ENCODE data around the gene NGF. TPM values are rescaled to one million over a fixed set of nuclear protein-coding genes. Genes with fewer than 3 reads are reported as not detected.
"Not testable (repeated sequence)": the region's sequence is repeated elsewhere in the genome, so short reads cannot be mapped to it uniquely, and the experiment has no call there.

NGF gene
- total RNA-seq, 1 donor from 2014 or later: 2.1 TPM

DNA sequence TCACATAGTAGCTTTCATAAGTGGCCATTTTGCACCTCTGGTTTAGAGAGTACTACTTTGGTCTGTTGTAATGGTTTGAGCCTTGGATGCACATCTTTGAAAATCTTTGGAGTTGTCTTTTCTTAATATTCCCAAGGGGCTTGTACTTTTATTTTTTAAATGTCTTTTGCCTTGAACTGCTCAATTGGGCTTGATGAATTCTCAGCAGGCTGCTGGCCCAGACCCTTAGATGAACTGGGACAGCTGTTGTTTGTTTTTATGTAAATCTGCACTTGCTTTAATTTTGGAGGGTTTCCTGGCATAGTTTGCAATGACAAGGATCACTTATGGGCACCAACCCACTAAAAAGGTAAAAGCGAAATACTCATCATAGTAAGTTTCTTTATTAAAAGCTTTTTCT is 24.9 kb downstream of the NGF start:
- intact Hi-C loops (cut with DNase I): no loop called here
- no peak for DNase-seq (ENCODE audit: low spot score)

DNA sequence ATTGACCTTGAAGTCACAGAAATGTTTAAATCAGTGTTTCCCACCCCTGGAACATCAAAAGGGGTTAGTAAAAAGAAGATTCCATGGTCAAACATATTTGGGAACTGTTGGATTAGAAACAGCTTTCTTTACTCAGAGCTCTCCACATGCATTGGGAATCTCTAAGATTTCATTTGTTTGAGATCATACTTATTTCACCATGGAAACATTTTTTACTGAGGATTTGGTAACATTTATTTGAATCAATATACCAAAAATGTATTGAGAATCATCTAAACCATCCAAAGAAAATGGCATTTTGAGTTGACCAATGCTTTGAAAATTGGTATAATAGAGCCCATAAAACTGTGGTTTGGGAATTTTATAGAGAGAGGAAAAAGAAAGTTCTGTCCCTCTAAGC is 25.3 kb downstream of the NGF start:
- intact Hi-C loops (cut with DNase I): no loop called here
- DNase-seq (ENCODE audit: low spot score): no peak

DNA sequence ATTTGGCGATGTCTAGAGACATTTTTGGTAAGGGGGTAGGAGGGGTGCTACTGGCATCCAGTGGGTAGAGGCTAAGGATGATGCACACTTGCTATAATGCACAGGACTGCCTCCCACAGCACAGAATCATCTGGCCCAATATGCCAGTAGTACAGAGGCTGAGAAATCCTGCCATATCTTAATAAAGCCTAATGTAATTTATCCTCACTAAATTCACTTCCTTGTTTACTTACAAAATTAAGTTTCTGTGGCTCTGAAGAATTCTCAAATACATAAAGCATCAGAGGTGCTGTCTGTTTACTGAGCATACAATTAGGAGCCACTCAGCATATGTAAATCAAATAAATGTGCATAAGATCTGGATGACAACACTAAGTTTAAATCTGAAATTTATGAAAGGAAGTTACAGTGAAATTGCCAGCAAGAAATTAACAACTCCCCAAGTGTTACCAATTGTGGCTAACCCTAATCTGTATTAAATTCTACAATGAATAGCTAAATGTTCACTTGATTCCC is 26.5 kb downstream of the NGF start:
- DNase-seq (ENCODE audit: low spot score): no peak
- intact Hi-C loops (cut with DNase I): no loop called here

DNA sequence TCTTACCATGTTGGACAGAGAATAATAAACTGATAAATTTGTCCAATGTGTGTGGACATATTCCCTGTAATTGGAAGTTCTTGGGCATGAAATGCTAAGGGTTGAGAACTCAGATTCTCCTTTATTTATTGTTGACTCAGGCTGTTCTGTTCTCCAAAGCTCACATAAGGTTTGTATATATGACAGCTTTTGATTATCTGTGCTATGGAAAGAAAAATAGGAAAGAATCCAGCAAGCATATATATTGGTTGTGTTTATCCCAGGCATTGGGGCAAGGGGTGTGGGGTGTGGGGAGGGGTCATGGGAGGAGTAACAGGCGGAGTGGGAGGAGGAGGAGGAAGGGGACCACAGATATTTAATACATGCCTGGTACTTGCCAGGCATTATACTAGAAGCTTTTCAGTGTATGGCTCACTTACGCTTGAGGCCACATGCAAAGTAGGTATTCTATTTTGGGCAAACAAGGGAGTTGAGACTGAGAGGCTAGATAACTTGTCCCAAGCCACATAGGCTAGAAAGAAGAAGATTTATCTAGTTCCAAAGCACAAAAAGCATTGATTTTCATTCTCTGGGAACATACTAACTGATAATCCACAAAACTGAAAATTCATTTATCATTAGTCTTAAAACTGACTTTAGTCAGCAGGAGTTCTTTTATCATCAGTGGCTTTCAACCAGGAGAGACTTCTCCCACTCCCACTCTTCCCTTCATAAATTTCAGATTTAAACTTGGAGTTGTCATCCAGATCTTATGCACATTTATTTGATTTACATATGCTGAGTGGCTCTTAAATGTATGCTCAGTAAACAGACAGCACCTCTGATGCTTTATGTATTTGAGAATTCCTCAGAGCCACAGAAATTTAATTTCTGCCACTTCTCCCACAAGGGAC is 27.2 kb downstream of the NGF start:
- DNase-seq (ENCODE audit: low spot score): no peak
- intact Hi-C loops (cut with DNase I): no loop called here

DNA sequence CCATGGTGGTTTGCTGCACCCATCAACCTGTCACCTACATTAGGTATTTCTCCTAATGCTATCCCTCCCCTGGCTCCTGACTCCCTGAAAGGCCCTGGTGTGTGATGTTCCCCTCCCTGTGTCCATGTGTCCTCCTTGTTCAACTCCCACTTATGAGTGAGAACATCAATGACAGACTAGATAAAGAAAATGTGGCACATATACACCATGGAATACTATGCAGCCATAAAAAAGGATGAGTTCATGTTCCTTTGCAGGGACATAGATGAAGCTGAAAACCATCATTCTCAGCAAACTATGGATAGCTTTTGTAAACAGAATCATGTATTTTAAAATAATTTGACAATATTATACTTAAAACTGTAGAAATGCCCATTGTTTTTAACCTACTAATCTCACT is 28.5 kb downstream of the NGF start:
- intact Hi-C loops (cut with DNase I); DNase-seq (ENCODE audit: low spot score): not testable (repeated sequence)

DNA sequence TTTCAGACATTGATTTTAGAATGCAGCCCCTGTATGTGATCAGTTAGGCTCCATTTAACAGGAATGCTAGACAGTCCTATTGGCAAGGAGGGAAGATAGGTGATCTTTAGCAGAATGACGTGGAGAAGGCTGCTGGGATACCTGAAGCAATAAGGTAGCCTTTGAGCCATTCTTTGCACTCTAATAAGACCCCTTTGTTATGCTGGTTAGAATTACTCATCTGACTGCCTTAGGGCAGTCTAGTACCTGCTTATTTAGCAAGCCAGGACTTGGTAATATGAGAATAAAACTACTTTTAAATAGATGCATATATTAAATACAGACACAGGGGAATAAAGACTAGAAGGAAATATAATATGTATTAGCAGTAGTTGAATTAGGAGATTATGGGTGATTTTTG is 29.1 kb downstream of the NGF start:
- no peak for DNase-seq (ENCODE audit: low spot score)
- intact Hi-C loops (cut with DNase I): no loop called here

DNA sequence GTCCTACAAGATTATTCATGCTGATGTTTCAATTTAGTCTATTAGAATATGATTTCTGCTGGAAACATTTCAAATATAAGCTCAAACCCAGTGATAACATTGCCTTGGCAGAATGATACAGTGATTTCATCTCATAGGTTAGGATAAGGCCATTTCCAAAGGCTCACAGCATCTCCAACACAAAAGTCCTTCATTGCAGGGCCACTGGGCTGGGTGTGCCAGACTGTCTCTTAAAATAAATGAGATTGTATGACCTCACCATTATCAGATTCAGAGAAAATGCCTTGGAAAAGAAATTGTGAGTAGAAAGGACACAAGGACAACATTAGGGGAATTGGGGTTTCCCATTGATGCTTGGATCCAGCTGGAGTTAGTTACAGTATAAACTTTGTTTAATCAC is 30.4 kb downstream of the NGF start:
- intact Hi-C loops (cut with DNase I): no loop called here
- no peak for DNase-seq (ENCODE audit: low spot score)

DNA sequence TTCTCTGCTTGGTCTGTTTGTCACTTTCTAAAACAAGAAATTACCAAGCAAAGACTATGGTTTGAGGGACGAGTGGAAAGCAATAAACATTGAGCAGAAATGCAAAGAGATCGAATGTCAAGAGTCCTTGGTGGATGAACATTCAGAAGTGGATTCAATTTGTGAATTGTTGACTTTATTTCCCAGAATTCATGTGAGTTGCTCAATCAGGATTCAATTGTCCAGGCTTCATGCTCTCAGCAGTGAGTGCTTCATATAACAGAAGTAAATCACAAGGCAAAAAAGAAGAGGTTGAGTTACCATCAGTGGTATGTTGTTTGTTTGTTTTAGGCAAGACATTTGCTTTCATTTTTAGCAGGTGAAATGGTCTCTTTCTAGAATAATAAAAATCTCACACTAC is 31.9 kb downstream of the NGF start:
- DNase-seq (ENCODE audit: low spot score): no peak
- intact Hi-C loops (cut with DNase I): no loop called here

DNA sequence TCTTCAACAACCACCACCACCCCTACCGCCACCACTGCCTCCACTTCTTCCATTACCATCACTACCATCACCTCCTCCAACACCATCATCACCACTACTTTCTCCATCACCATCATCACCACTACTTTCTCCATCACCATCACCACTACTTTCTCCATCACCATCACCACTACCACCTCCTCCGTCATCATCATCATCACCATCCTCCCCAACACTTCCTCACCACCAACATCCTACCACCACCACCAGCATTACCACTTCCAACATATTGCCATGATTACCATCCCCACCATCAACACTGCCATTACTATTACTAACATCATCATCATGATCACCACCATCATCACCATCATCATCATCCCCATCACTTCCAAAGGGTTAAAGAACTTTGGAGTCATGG is 34.7 kb downstream of the NGF start:
- intact Hi-C loops (cut with DNase I): no loop called here
- DNase-seq (ENCODE audit: low spot score): no peak

DNA sequence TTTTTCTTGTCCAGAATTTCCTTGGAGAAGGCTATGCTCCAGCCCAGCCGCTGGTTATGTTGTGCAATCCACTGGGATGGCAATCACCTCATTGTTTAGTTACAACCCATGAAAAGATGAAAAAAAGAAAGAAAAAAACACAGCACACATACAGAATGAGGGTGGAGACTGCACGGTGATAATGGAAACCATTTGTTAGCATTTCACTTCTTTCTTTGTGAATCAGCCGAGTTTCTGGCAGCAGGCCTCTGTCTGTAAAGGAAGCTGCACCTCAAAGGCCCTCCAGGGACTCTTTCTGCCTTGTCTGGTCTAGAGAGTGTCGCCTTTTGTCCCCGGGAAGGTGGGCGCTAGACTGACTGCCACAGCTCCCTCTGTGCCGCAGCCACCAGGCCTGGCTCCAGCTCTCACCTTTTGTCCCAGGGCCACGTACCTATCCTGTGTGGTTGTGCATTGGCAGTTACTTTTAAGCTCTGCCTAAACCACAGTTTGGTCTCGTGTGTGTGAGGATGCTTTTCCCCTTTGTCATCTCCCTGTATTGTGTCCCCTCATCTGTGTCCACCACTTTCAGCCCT is 35.6 kb downstream of the NGF start:
- DNase-seq (ENCODE audit: low spot score): no peak
- intact Hi-C loops (cut with DNase I): no loop called here

DNA sequence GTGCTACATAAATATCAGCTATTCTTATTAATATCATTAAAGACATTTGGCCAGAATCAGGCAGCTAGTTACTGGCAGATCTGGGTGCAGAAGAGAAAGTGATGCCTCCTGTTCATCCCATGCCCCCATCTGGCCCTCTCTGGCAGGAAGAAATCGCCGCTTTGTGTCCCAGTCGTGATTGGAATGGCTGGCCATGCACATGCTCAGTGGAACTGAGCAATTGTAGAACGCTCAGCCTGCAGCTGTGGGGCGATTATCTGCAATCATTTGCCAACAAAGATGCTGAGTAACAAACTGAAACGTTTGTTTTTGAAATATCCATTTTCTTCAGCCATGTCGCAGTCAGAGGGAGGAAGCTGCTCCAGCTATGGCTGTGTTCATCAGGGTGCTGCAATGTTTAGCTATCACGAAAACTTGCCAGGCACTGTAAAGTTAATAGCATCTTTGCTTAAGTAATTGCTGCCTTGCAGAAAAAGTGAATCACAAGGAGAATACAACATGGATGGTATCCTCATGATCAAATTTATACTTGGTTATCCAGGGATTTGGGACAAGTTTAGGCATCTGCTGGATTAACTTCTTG is 36.5 kb downstream of the NGF start:
- intact Hi-C loops (cut with DNase I): no loop called here
- DNase-seq (ENCODE audit: low spot score): no peak

DNA sequence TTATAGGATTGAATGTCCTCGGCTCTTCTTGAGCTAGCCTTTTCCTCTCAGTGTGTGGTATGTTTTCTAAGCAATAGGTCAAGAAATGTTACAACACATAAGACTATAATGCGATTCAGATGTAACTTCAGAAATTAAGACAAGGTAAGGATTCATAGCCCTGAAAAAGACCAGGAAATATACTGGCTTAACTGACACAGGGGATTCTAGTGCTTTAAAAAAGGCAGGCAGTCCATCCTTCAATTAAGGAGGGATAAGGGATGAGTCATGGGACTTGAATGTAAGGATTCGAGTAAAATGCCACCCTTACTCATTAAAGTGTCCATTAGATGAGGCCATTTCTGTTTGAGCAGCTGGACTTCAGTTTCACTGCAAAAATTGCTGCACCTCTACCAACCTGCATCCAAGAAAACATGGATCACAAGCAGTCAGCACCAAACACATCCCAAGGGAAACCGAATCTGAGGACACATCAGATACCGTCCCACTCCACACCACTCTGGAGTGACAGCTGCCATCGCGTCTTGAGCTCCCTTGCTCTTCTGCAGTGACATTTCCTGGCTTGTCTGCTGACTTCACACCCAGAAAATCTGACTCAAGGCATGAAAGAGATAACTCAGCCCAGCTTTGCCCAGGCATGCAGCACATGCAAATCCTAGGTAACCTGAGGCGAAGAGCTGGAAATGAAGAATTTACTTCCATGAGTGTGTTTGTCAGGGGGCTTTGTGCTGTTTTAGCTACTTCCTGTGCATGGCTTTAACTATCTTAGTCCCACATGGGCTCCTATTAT is 37.8 kb downstream of the NGF start:
- DNase-seq (ENCODE audit: low spot score): no peak

DNA sequence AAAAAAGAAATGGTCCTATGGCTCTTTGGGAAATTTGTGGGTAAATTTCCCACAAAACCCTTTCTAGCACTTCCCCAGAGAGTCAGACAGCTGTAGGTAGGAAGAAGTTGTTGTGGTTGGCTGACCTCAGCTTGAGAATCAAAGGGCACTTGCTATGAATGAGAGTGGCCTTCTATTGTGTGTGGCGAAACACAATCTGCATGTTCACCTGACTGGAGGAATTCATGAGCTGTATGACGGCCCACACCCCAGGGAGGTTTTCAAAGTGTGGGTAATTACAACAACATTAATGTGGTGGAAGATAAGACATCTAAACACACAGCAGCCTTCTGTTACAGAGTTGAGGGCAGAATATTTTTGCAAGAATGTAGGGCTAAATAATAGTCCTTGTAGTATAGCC is 38.8 kb downstream of the NGF start:
- no peak for DNase-seq (ENCODE audit: low spot score)
- intact Hi-C loops (cut with DNase I): no loop called here

More for the DNA sequence above, 37.8 kb downstream of the NGF start:
- intact Hi-C loops (cut with DNase I): no loop called here

DNA sequence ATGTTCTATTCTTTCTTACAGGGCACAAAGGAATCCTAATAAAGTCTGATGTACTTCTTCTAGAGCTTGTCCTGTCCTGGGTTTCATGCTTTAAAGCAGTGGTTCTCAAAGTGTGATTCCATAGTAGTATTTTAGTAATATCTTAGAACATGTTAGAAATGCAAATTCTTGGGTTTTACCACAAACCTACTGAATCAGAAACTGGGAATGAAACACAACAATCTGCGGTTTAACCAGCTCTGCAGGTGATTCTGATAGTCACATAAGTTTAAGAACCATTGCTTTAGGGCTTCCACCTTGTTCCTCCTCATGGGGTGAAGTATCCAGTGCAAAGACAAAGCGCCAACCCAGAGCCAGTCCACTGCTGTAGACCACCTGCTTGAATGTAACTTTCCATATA is 41.1 kb downstream of the NGF start:
- DNase-seq (ENCODE audit: low spot score): no peak
- intact Hi-C loops (cut with DNase I): no loop called here

DNA sequence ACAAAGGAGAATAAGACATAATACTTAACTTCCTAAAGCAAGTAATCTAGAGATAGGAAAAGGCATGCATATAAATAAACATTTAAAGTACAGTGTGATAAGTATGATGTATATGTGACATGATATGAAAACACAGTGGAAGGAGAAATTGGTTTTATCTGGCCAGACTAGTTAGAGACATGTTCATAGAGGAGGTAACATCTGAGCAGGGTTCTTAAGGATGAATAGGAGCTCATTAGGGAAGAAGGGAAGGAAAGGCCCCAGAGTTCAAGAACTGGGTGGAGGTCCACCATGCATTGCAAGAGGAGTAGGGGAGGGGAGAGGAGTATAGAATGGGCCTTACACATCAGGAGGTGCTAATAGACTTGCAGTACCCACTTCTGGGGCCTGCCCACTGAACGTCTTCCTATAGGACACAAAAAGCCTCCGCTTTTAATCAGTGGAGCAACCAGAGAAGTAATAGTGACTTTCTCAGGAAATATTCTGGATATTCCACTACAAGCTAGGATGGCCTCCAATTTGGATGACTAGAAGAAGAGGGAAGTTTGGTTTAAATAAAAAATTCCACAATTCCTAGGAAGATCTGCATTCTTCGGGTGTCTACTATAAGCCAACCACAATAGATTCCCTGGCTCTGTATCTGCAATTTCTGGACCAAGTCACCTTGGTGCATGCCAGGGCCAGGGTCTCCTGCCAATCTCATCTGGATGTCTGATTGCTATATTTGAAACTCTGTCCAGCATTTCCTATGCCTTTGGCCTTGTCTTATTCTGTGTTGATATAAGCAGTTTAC is 41.9 kb downstream of the NGF start:
- DNase-seq (ENCODE audit: low spot score): no peak
- intact Hi-C loops (cut with DNase I): no loop called here

DNA sequence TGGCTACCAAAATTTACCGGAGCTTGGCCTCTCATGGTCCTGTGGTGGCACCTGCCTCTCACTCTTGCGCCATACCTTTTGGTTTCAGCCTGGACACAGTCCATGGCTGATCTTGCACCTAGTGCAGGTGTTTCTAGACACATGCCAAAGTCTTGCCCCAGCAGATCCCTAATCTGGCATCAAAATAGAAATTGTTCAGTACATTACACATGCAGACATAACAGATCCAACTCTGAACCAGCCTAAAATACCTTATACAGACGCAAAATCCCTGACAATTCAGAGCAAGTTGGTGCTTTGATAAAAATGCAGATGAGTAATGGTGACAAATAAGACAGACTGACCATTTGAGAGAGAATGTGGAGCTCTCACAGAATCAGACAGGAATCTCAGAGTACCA is 44.1 kb downstream of the NGF start:
- intact Hi-C loops (cut with DNase I): no loop called here
- DNase-seq (ENCODE audit: low spot score): no peak

DNA sequence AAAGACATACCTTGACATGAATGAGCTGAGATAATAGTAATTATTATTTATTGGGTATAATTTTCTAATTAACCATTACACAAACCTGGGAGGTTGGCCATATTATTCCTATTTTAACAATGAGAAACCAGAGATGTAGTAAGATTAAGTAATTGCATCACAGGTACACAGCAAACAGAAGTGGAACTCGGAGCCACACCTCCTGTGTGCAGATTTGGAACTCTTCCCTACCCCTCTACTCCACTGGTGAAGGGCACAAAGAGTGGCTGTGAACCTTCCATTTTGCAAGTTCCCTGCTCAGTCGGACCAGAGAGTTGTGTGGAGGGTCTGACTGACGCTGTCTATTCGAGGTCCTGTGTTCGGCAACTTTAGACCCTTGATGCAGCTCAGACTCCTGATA is 45.0 kb downstream of the NGF start:
- DNase-seq (ENCODE audit: low spot score): no peak
- intact Hi-C loops (cut with DNase I): no loop called here

DNA sequence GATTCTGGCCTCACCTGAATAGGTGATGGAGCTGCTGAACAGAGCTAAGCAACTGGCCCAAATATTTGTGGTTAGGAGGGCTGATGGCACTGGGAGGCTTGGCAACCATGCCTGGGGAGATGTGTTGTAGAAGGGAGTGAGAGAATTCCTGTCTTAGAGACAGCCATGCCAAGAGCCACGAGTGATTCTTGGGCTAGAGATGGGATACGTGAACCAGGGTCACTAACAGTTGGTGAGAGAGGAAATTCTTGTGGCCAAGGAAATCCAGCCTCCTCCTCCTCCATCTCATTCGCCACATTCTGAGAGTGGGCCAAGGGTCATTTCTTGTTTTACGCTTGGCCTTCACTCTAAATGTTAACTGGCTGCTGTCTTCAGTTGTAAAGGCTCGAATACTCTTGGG is 46.3 kb downstream of the NGF start:
- no peak for DNase-seq (ENCODE audit: low spot score)
- intact Hi-C loops (cut with DNase I): no loop called here

DNA sequence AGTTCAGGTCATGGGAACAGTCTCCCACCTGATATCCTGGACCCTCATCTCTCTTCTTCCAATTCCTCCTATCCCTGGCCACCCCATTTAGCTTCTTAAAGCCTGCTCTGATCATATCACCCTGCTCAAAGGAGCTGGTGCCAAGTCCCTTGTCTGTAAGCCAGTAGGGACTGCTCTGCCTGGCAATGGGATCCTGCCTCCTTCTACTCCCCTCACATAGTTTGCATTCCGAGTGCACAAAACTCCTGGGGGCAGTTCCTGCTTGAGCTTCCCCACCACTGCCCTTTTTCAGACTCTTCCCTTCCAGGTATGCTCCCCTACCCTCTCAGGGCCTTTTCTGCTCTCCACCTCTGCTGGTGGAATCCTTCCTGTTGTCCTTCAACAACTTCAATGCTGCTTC is 48.1 kb downstream of the NGF start:
- no peak for DNase-seq (ENCODE audit: low spot score)

More for the DNA sequence above, 48.1 kb downstream of the NGF start:
- intact Hi-C loops (cut with DNase I): no loop called here

Data from cardiac septum (tissue), 1 donor.